ENCODE data around the gene RXFP3.
A peak's percentile ranks its signal among the peaks of the same experiment; 100 is the strongest.

RXFP3 gene

DNA sequence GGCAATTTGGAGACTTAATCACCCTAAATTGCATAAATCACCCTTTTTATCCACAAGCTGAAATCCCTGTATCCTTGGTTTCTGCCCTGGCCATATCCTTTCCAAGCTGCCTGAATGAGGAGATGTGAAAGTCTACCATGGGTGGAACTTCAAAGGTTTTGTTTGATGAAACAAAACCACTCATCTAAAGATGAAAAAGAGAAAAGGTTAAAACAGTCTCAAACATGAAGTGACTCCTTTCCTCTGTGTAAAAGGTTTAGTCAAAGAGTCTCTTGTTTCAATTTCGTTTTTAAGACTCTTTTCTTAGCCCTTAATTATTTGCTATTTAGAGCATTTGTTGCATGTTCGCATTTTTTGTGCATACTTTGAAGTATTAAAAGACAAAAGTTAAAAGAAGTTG is 37.1 kb downstream of the RXFP3 start:
- Histone ChIP-seq H4K8ac (ENCODE audit: low read depth, low read length) (no peak overlapping the region), H2BK15ac (ENCODE audit: low read length) (no peak overlapping the region), H3K4ac (ENCODE audit: low read length) (no peak overlapping the region), H3K14ac (ENCODE audit: low read length) (no peak overlapping the region), H3K9ac (ENCODE audit: low read depth, low read length, poor library complexity) (no peak overlapping the region), H2BK5ac (ENCODE audit: low read length) (no peak overlapping the region), H2BK12ac (ENCODE audit: low read length) (no peak overlapping the region), H3K9me3 (replicated peaks in 1 of 2; ENCODE audit: control insufficient read depth in 2 of 2, insufficient read depth in 1 of 2, low read depth in 1 of 2, low read length in 2 of 2) (no peaks in the 10 kb centered on the region), H3K23ac (ENCODE audit: low read depth, low read length, poor library complexity) (no peak overlapping the region), H3K4me2 (ENCODE audit: insufficient read depth, low read length, poor library complexity, severe bottlenecking) (no peak overlapping the region), H4K91ac (ENCODE audit: low read depth, low read length, poor library complexity) (no peak overlapping the region), H3K18ac (ENCODE audit: low read length) (no peak overlapping the region), H3K4me3 (ENCODE audit: low read length in 2 of 2) (no peak overlapping the region), H3K79me1 (ENCODE audit: low read depth, low read length) (no peaks in the 10 kb centered on the region), H3K27me3 (ENCODE audit: control insufficient read depth in 3 of 3, insufficient read depth in 3 of 3, low read depth in 1 of 3, low read length in 3 of 3) (no peaks in the 10 kb centered on the region), H2AK5ac (ENCODE audit: low read depth, low read length) (no peak overlapping the region), H3K36me3 (replicated peaks in 1 of 2; ENCODE audit: control insufficient read depth in 2 of 2, insufficient read depth in 2 of 2, low read length in 2 of 2) (no peaks in the 10 kb centered on the region), H2BK120ac (ENCODE audit: low read depth, low read length) (no peak overlapping the region), H2AFZ (ENCODE audit: low read length) (no peak overlapping the region), H3K27ac (replicated peaks; ENCODE audit: low read length) (no peak overlapping the region), H3K4me1 (ENCODE audit: control insufficient read depth in 2 of 2, insufficient read depth in 1 of 2, low read depth in 1 of 2, low read length in 2 of 2) (peaks cover 0 to 5% of the 10 kb centered on the region in 2 donors)
- WGBS, 2 donors (ENCODE audit: extremely low coverage in 2 of 2, insufficient read length in 2 of 2, insufficient replicate concordance in 1 of 2) = no CpG with 5 or more reads among the region's 2 CpGs
- no peak for DNase-seq (ENCODE audit: low spot score)

DNA sequence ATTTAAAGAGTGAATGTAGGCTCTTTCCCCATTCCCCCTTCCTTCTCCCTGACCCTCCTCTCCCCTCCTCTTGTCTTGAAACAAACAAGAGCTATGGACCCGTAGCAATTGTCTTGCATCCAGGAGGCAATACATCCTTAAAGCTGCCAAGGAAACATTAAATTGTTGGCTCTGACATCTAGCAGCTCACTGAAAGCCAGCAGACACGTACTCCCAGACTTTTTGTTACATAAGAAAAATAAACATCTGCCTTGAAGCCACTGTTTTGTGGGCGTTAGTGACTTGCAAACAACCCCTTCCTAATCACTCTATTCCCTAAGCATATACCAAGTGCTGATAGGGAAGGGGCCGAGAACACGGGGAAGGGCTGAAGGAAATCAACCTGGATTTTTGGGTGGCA is 39.7 kb downstream of the RXFP3 start:
- Histone ChIP-seq H2BK5ac (ENCODE audit: low read length) (no peak overlapping the region), H3K27me3 (ENCODE audit: control insufficient read depth in 3 of 3, insufficient read depth in 3 of 3, low read depth in 1 of 3, low read length in 3 of 3) (no peaks in the 10 kb centered on the region), H3K18ac (ENCODE audit: low read length) (no peak overlapping the region), H3K4me1 (ENCODE audit: control insufficient read depth in 2 of 2, insufficient read depth in 1 of 2, low read depth in 1 of 2, low read length in 2 of 2) (peaks cover 0 to 5% of the 10 kb centered on the region in 2 donors), H3K9ac (ENCODE audit: low read depth, low read length, poor library complexity) (no peak overlapping the region), H3K36me3 (replicated peaks in 1 of 2; ENCODE audit: control insufficient read depth in 2 of 2, insufficient read depth in 2 of 2, low read length in 2 of 2) (no peaks in the 10 kb centered on the region), H3K79me1 (ENCODE audit: low read depth, low read length) (no peaks in the 10 kb centered on the region), H2AK5ac (ENCODE audit: low read depth, low read length) (no peak overlapping the region), H4K8ac (ENCODE audit: low read depth, low read length) (no peak overlapping the region), H3K4me3 (ENCODE audit: low read length in 2 of 2) (no peak overlapping the region), H3K27ac (replicated peaks; ENCODE audit: low read length) (no peak overlapping the region), H3K4ac (ENCODE audit: low read length) (no peak overlapping the region), H4K91ac (ENCODE audit: low read depth, low read length, poor library complexity) (no peak overlapping the region), H2BK120ac (ENCODE audit: low read depth, low read length) (no peak overlapping the region), H2AFZ (ENCODE audit: low read length) (peak overlapping the region; percentile 60), H3K14ac (ENCODE audit: low read length) (no peak overlapping the region), H3K23ac (ENCODE audit: low read depth, low read length, poor library complexity) (no peak overlapping the region), H3K4me2 (ENCODE audit: insufficient read depth, low read length, poor library complexity, severe bottlenecking) (no peak overlapping the region), H3K9me3 (replicated peaks in 1 of 2; ENCODE audit: control insufficient read depth in 2 of 2, insufficient read depth in 1 of 2, low read depth in 1 of 2, low read length in 2 of 2) (no peaks in the 10 kb centered on the region), H2BK12ac (ENCODE audit: low read length) (no peak overlapping the region), H2BK15ac (ENCODE audit: low read length) (no peak overlapping the region)
- no peak for DNase-seq (ENCODE audit: low spot score)
- no CpG with 5 or more reads among the region's 5 CpGs for WGBS, 2 donors (ENCODE audit: extremely low coverage in 2 of 2, insufficient read length in 2 of 2, insufficient replicate concordance in 1 of 2)

- Histone ChIP-seq H3K9ac (ENCODE audit: low read depth, low read length, poor library complexity) (no peak overlapping the region), H2AK5ac (ENCODE audit: low read depth, low read length) (no peak overlapping the region), H3K36me3 (replicated peaks in 1 of 2; ENCODE audit: control insufficient read depth in 2 of 2, insufficient read depth in 2 of 2, low read length in 2 of 2) (no peaks in the 10 kb centered on the region), H3K4ac (ENCODE audit: low read length) (no peak overlapping the region), H2BK5ac (ENCODE audit: low read length) (no peak overlapping the region), H3K4me2 (ENCODE audit: insufficient read depth, low read length, poor library complexity, severe bottlenecking) (no peak overlapping the region), H2BK120ac (ENCODE audit: low read depth, low read length) (no peak overlapping the region), H4K91ac (ENCODE audit: low read depth, low read length, poor library complexity) (no peak overlapping the region), H3K4me3 (ENCODE audit: low read length in 2 of 2) (no peak overlapping the region), H3K14ac (ENCODE audit: low read length) (no peak overlapping the region), H3K27me3 (ENCODE audit: control insufficient read depth in 3 of 3, insufficient read depth in 3 of 3, low read depth in 1 of 3, low read length in 3 of 3) (no peaks in the 10 kb centered on the region), H2BK12ac (ENCODE audit: low read length) (no peak overlapping the region), H3K23ac (ENCODE audit: low read depth, low read length, poor library complexity) (no peak overlapping the region), H4K8ac (ENCODE audit: low read depth, low read length) (no peak overlapping the region), H3K27ac (replicated peaks; ENCODE audit: low read length) (no peak overlapping the region), H2AFZ (ENCODE audit: low read length) (no peak overlapping the region), H3K18ac (ENCODE audit: low read length) (no peak overlapping the region), H2BK15ac (ENCODE audit: low read length) (no peak overlapping the region), H3K79me1 (ENCODE audit: low read depth, low read length) (no peaks in the 10 kb centered on the region), H3K4me1 (ENCODE audit: control insufficient read depth in 2 of 2, insufficient read depth in 1 of 2, low read depth in 1 of 2, low read length in 2 of 2) (peaks cover 0 to 5% of the 10 kb centered on the region in 2 donors), H3K9me3 (replicated peaks in 1 of 2; ENCODE audit: control insufficient read depth in 2 of 2, insufficient read depth in 1 of 2, low read depth in 1 of 2, low read length in 2 of 2) (no peaks in the 10 kb centered on the region)
- no peak for DNase-seq (ENCODE audit: low spot score)
- WGBS, 2 donors (ENCODE audit: extremely low coverage in 2 of 2, insufficient read length in 2 of 2, insufficient replicate concordance in 1 of 2) = no CpG with 5 or more reads among the region's 1 CpG
These were observed 40.1 kb downstream of the RXFP3 start for GRCh38 chr5:33976307-33976706.

DNA sequence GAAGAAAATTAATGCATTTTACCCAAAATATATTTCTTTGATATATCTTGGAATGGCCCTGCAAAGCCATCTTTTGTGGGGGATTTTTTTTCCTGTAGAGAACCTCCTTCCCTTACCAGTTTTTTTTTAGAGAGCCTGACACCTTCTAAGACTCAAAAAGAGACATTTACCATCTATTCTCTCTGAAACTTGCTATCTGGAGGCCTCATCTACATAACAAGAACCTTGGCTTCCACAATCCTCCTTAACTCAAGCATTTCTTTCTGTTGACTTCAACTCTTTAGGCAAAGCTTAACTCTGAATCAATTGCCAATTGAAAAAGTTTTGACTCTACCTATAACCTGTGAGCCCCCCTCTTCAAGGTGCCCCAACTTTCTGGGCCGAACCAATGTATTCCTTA is 42.1 kb downstream of the RXFP3 start:
- H4K91ac ChIP-seq (ENCODE audit: low read depth, low read length, poor library complexity) = no peak overlapping the region
- H3K79me1 ChIP-seq (ENCODE audit: low read depth, low read length) = no peaks in the 10 kb centered on the region
- no peak overlapping the region for H3K23ac ChIP-seq (ENCODE audit: low read depth, low read length, poor library complexity)
- no peaks in the 10 kb centered on the region for H3K27me3 ChIP-seq (ENCODE audit: control insufficient read depth in 3 of 3, insufficient read depth in 3 of 3, low read depth in 1 of 3, low read length in 3 of 3)
- H2BK120ac ChIP-seq (ENCODE audit: low read depth, low read length) = no peak overlapping the region
- H2BK5ac ChIP-seq (ENCODE audit: low read length) = no peak overlapping the region
- no peak overlapping the region for H2BK15ac ChIP-seq (ENCODE audit: low read length)
- no peak overlapping the region for H4K8ac ChIP-seq (ENCODE audit: low read depth, low read length)
- H2AK5ac ChIP-seq (ENCODE audit: low read depth, low read length) = no peak overlapping the region
- H3K4me2 ChIP-seq (ENCODE audit: insufficient read depth, low read length, poor library complexity, severe bottlenecking) = no peak overlapping the region
- H3K14ac ChIP-seq (ENCODE audit: low read length) = no peak overlapping the region
- no peak overlapping the region for H3K4ac ChIP-seq (ENCODE audit: low read length)
- H2BK12ac ChIP-seq (ENCODE audit: low read length) = no peak overlapping the region
- no peak overlapping the region for H3K27ac ChIP-seq (replicated peaks; ENCODE audit: low read length)
- H3K18ac ChIP-seq (ENCODE audit: low read length) = no peak overlapping the region
- H3K4me3 ChIP-seq (ENCODE audit: low read length in 2 of 2) = no peak overlapping the region
- no peaks in the 10 kb centered on the region for H3K36me3 ChIP-seq (replicated peaks in 1 of 2; ENCODE audit: control insufficient read depth in 2 of 2, insufficient read depth in 2 of 2, low read length in 2 of 2)
- no CpG with 5 or more reads among the region's 1 CpG for WGBS, 2 donors (ENCODE audit: extremely low coverage in 2 of 2, insufficient read length in 2 of 2, insufficient replicate concordance in 1 of 2)
- H3K9ac ChIP-seq (ENCODE audit: low read depth, low read length, poor library complexity) = no peak overlapping the region
- no peak for DNase-seq (ENCODE audit: low spot score)
- peaks cover 0 to 5% of the 10 kb centered on the region in 2 donors for H3K4me1 ChIP-seq (ENCODE audit: control insufficient read depth in 2 of 2, insufficient read depth in 1 of 2, low read depth in 1 of 2, low read length in 2 of 2)
- H2AFZ ChIP-seq (ENCODE audit: low read length) = no peak overlapping the region
- H3K9me3 ChIP-seq (replicated peaks in 1 of 2; ENCODE audit: control insufficient read depth in 2 of 2, insufficient read depth in 1 of 2, low read depth in 1 of 2, low read length in 2 of 2) = no peaks in the 10 kb centered on the region

Measured in neuronal stem cell (in vitro differentiated cells).